Activated CD8-positive, alpha-beta T cell treated with anti-CD3 and anti-CD28 coated beads, Interleukin-2, amount 10 ng/mL, durations not matched to agents 7 days and 5 days (primary cell): Measurements from ENCODE around the gene HECA. TPM values are rescaled to one million over a fixed set of nuclear protein-coding genes. Genes with fewer than 3 reads are reported as not detected.

Experiments
- ATAC-seq: fragments of 150-1000 bp; cut with Tn5 transposase; one replicate; pipeline ENCODE4 v1.10.0; 2021; ENCODE audit warnings: moderate library complexity
- CTCF ChIA-PET: fragments of 350-600 bp; sonication (Branson Sonifier 250); formaldehyde crosslinking; loops from one replicate; lab custom pipeline; 2021; ENCODE audit warnings: antibody characterized with exemption; lab: Charles Lee
- POLR2A ChIA-PET: fragments of 350-600 bp; sonication (Branson Sonifier 250); formaldehyde crosslinking; loops from one replicate; lab custom pipeline; 2021; ENCODE audit warnings: antibody characterized with exemption; lab: Charles Lee
- DNase-seq: peaks from one replicate; pipeline ENCODE4 v3.0.0-alpha.2; 2020
- H3K27ac Mint-ChIP-seq: one replicate; pipeline ENCODE4 v1.8.0; 2021; ENCODE audit warnings: mild to moderate bottlenecking, mixed read lengths
- H3K27me3 Mint-ChIP-seq: one replicate; pipeline ENCODE4 v1.8.0; 2021; ENCODE audit warnings: low read depth, mixed read lengths
- H3K36me3 Mint-ChIP-seq: one replicate; pipeline ENCODE4 v1.8.0; 2021; ENCODE audit warnings: low read depth, mixed read lengths
- H3K4me1 Mint-ChIP-seq: one replicate; pipeline ENCODE4 v1.8.0; 2021; ENCODE audit warnings: low read depth, mixed read lengths
- H3K4me3 Mint-ChIP-seq: one replicate; pipeline ENCODE4 v1.8.0; 2021; ENCODE audit warnings: mild to moderate bottlenecking, mixed read lengths
- H3K9me3 Mint-ChIP-seq: one replicate; pipeline ENCODE4 v1.8.0; 2022; ENCODE audit warnings: mixed read lengths; ENCODE audit not compliant: insufficient read depth
- total RNA-seq, 2 experiments: library from RNA; stranded (reverse); gene quantifications; one replicate each; pipeline ENCODE4 v1.2.3, GENCODE V29; 2021

The HECA gene
- 10 to 100 TPM; 33.9 to 34.4 TPM for total RNA-seq

GRCh38 chr6:139134817-139135577 is at the start of gene HECA:
TSS of gene HECA (plus strand) at chr6:139135080. CDS start at chr6:139135397, 317 bp downstream.
- H3K36me3 Mint-ChIP-seq = peaks cover 32% of the 10 kb centered on the region
- CTCF ChIA-PET = interaction anchor here (1.0 to 3.4 kb wide), 5 partner anchors 11 to 235 kb away, joined by 4 to 26 read pairs (median 5); no protein-coding TSS in a partner anchor
- DNase-seq = peak; percentile 98
- H3K4me1 Mint-ChIP-seq = peaks cover 68% of the 10 kb centered on the region
- peak; percentile 71 for ATAC-seq
- H3K27ac Mint-ChIP-seq = peak within 1 kb of the TSS; percentile 93
- POLR2A ChIA-PET = interaction anchor here (0.6 to 2.0 kb wide), 11 partner anchors 9 to 360 kb away, joined by 3 to 23 read pairs (median 4); partner anchors contain the start of gene CITED2
- no peaks in the 10 kb centered on the region for H3K27me3 Mint-ChIP-seq
- no peaks in the 10 kb centered on the region for H3K9me3 Mint-ChIP-seq
- peak within 1 kb of the TSS; percentile 90 for H3K4me3 Mint-ChIP-seq

GRCh38 chr6:139091826-139092225 is 43.1 kb upstream of the HECA start:
- peaks cover 3% of the 10 kb centered on the region for H3K4me1 Mint-ChIP-seq
- CTCF ChIA-PET = no interaction called here
- no peak overlapping the region for H3K4me3 Mint-ChIP-seq
- POLR2A ChIA-PET = no interaction called here
- H3K36me3 Mint-ChIP-seq = no peaks in the 10 kb centered on the region
- DNase-seq (no peak), ATAC-seq (no peak)
- no peaks in the 10 kb centered on the region for H3K9me3 Mint-ChIP-seq
- no peaks in the 10 kb centered on the region for H3K27me3 Mint-ChIP-seq
- no peak overlapping the region for H3K27ac Mint-ChIP-seq

- peaks cover 13% of the 10 kb centered on the region for H3K4me1 Mint-ChIP-seq
- H3K27ac Mint-ChIP-seq = no peak overlapping the region
- ATAC-seq (no peak), DNase-seq (no peak)
- CTCF ChIA-PET = interaction anchor here (1.3 kb wide), 1 partner anchor 12 kb away, joined by 4 read pairs; no protein-coding TSS in a partner anchor
- no peak overlapping the region for H3K4me3 Mint-ChIP-seq
- no peaks in the 10 kb centered on the region for H3K27me3 Mint-ChIP-seq
- no peaks in the 10 kb centered on the region for H3K36me3 Mint-ChIP-seq
- POLR2A ChIA-PET = no interaction called here
- no peaks in the 10 kb centered on the region for H3K9me3 Mint-ChIP-seq
Measured at GRCh38 chr6:139099984-139100383, 34.9 kb upstream of the HECA start.

GRCh38 chr6:139107051-139107450 is 27.8 kb upstream of the HECA start:
- Mint-ChIP-seq H3K9me3 (no peaks in the 10 kb centered on the region), H3K27ac (no peak overlapping the region), H3K4me3 (no peak overlapping the region), H3K4me1 (peaks cover 22% of the 10 kb centered on the region), H3K27me3 (no peaks in the 10 kb centered on the region), H3K36me3 (no peaks in the 10 kb centered on the region)
- no peak for DNase-seq
- POLR2A ChIA-PET = interaction anchor here (0.8 to 1.0 kb wide), 2 partner anchors 27 to 283 kb away, joined by 3 to 4 read pairs; no protein-coding TSS in a partner anchor
- no peak for ATAC-seq
- CTCF ChIA-PET = interaction anchor here (1.1 to 1.9 kb wide), 4 partner anchors 18 to 263 kb away, joined by 3 to 9 read pairs (median 5); no protein-coding TSS in a partner anchor

GRCh38 chr6:139108378-139108777 is 26.5 kb upstream of the HECA start:
- H3K27me3 Mint-ChIP-seq = no peaks in the 10 kb centered on the region
- ChIA-PET POLR2A (no interaction called here), CTCF (interaction anchor here (1.4 to 1.9 kb wide), 2 partner anchors 17 to 261 kb away, joined by 3 to 5 read pairs; no protein-coding TSS in a partner anchor)
- peaks cover 33% of the 10 kb centered on the region for H3K4me1 Mint-ChIP-seq
- H3K27ac Mint-ChIP-seq = no peak overlapping the region
- ATAC-seq (no peak), DNase-seq (no peak)
- H3K4me3 Mint-ChIP-seq = no peak overlapping the region
- no peaks in the 10 kb centered on the region for H3K36me3 Mint-ChIP-seq
- H3K9me3 Mint-ChIP-seq = no peaks in the 10 kb centered on the region

GRCh38 chr6:139109558-139109957 is 25.3 kb upstream of the HECA start:
- ChIA-PET CTCF (interaction anchor here (0.6 to 1.4 kb wide), 11 partner anchors 9 to 255 kb away, joined by 3 to 5 read pairs (median 3); no protein-coding TSS in a partner anchor), POLR2A (no interaction called here)
- DNase-seq (peak; percentile 51), ATAC-seq (no peak)
- Mint-ChIP-seq H3K36me3 (no peaks in the 10 kb centered on the region), H3K27me3 (no peaks in the 10 kb centered on the region), H3K27ac (no peak overlapping the region), H3K4me3 (no peak overlapping the region), H3K4me1 (peaks cover 39% of the 10 kb centered on the region), H3K9me3 (no peaks in the 10 kb centered on the region)

GRCh38 chr6:139112146-139112545 is 22.7 kb upstream of the HECA start:
- no peak for ATAC-seq
- no peak for DNase-seq
- H3K4me3 Mint-ChIP-seq = no peak overlapping the region
- ChIA-PET POLR2A (interaction anchor here (0.6 to 1.2 kb wide), 2 partner anchors 13 to 56 kb away, joined by 3 read pairs; no protein-coding TSS in a partner anchor), CTCF (interaction anchor here (0.9 to 4.3 kb wide), 7 partner anchors 13 to 296 kb away, joined by 3 to 31 read pairs (median 6); no protein-coding TSS in a partner anchor)
- peaks cover 4% of the 10 kb centered on the region for H3K36me3 Mint-ChIP-seq
- H3K27me3 Mint-ChIP-seq = no peaks in the 10 kb centered on the region
- H3K27ac Mint-ChIP-seq = peak overlapping the region; percentile 13
- H3K4me1 Mint-ChIP-seq = peaks cover 58% of the 10 kb centered on the region
- peaks cover 4% of the 10 kb centered on the region for H3K9me3 Mint-ChIP-seq

GRCh38 chr6:139112561-139112960 is 22.3 kb upstream of the HECA start:
- DNase-seq (no peak), ATAC-seq (no peak)
- POLR2A ChIA-PET = interaction anchor here (0.6 to 1.2 kb wide), 3 partner anchors 13 to 57 kb away, joined by 3 read pairs; no protein-coding TSS in a partner anchor
- H3K27me3 Mint-ChIP-seq = no peaks in the 10 kb centered on the region
- peaks cover 60% of the 10 kb centered on the region for H3K4me1 Mint-ChIP-seq
- peak overlapping the region; percentile 27 for H3K4me3 Mint-ChIP-seq
- peaks cover 4% of the 10 kb centered on the region for H3K9me3 Mint-ChIP-seq
- H3K27ac Mint-ChIP-seq = peak overlapping the region; percentile 89
- CTCF ChIA-PET = interaction anchor here (0.9 to 4.3 kb wide), 7 partner anchors 13 to 297 kb away, joined by 3 to 31 read pairs (median 6); no protein-coding TSS in a partner anchor
- peaks cover 4% of the 10 kb centered on the region for H3K36me3 Mint-ChIP-seq

GRCh38 chr6:139114746-139115145 is 20.1 kb upstream of the HECA start:
- DNase-seq (no peak), ATAC-seq (no peak)
- POLR2A ChIA-PET = no interaction called here
- Mint-ChIP-seq H3K4me1 (peaks cover 54% of the 10 kb centered on the region), H3K4me3 (no peak overlapping the region), H3K27me3 (no peaks in the 10 kb centered on the region), H3K27ac (no peak overlapping the region), H3K9me3 (peaks cover 14% of the 10 kb centered on the region), H3K36me3 (peaks cover 9% of the 10 kb centered on the region)
- CTCF ChIA-PET = interaction anchor here (0.6 to 4.3 kb wide), 5 partner anchors 9 to 260 kb away, joined by 3 to 31 read pairs (median 6); partner anchors contain the start of gene CITED2

- no peaks in the 10 kb centered on the region for H3K27me3 Mint-ChIP-seq
- ATAC-seq (no peak), DNase-seq (no peak)
- H3K36me3 Mint-ChIP-seq = peaks cover 19% of the 10 kb centered on the region
- peaks cover 53% of the 10 kb centered on the region for H3K4me1 Mint-ChIP-seq
- CTCF ChIA-PET = interaction anchor here (0.7 to 2.5 kb wide), 4 partner anchors 9 to 258 kb away, joined by 3 to 6 read pairs (median 4); partner anchors contain the start of gene CITED2
- no peak overlapping the region for H3K4me3 Mint-ChIP-seq
- POLR2A ChIA-PET = interaction anchor here (1.7 kb wide), 1 partner anchor 9 kb away, joined by 4 read pairs; no protein-coding TSS in a partner anchor
- peaks cover 28% of the 10 kb centered on the region for H3K9me3 Mint-ChIP-seq
- H3K27ac Mint-ChIP-seq = peak overlapping the region; percentile 7
Measured at GRCh38 chr6:139115989-139116758, 18.7 kb upstream of the HECA start.

- Mint-ChIP-seq H3K4me3 (no peak overlapping the region), H3K4me1 (peaks cover 39% of the 10 kb centered on the region), H3K9me3 (peaks cover 29% of the 10 kb centered on the region), H3K27me3 (no peaks in the 10 kb centered on the region), H3K27ac (no peak overlapping the region), H3K36me3 (peaks cover 20% of the 10 kb centered on the region)
- POLR2A ChIA-PET = no interaction called here
- CTCF ChIA-PET = interaction anchor here (0.9 to 1.8 kb wide), 11 partner anchors 11 to 252 kb away, joined by 3 to 13 read pairs (median 4); partner anchors contain the start of gene REPS1
- DNase-seq = no peak
- no peak for ATAC-seq
Measured at GRCh38 chr6:139117734-139118133, 17.1 kb upstream of the HECA start.
